Liver (tissue), 3 donors: ENCODE data around the gene TSR1.

Experiments
- GABPA ChIP-seq, 2 donors: IDR thresholded peaks in 1 of 2; conservative IDR thresholded peaks in 1 of 2; 2 replicates each; pipeline ENCODE4 v1.6.1; 2016; ENCODE audit warnings: antibody characterized with exemption in 2 of 2, mild to moderate bottlenecking in 1 of 2, moderate library complexity in 1 of 2
- JUND ChIP-seq, 2 donors: IDR thresholded peaks; 2 replicates each; pipeline ENCODE4 v1.6.1; 2016; ENCODE audit warnings: antibody characterized with exemption in 2 of 2
- RAD21 ChIP-seq, 2 donors: IDR thresholded peaks; 2 replicates each; pipeline ENCODE4 v1.6.1; 2016; ENCODE audit warnings: antibody characterized with exemption in 2 of 2, mild to moderate bottlenecking in 2 of 2
- SP1 ChIP-seq: IDR thresholded peaks from 2 replicates; pipeline ENCODE4 v1.6.1; 2018; ENCODE audit warnings: antibody characterized with exemption, mild to moderate bottlenecking
- TAF1 ChIP-seq: conservative IDR thresholded peaks from 2 replicates; pipeline ENCODE4 v1.6.1; 2016; ENCODE audit warnings: antibody characterized with exemption, mild to moderate bottlenecking
- TF ChIP-seq, protein P1 (sequence below): fragments of 150-350 bp; IDR thresholded peaks from 2 replicates; pipeline ENCODE4 v1.5.1; 2017; ENCODE audit warnings: improper control_type of control experiment, low read depth, low read length; ENCODE audit not compliant: missing input control
- TF ChIP-seq, protein P2 (sequence below): IDR thresholded peaks from 2 replicates; pipeline ENCODE4 v1.6.1; 2016; ENCODE audit warnings: antibody characterized with exemption
- donor health status: healthy.
- donor health status: healthy.

DNA sequence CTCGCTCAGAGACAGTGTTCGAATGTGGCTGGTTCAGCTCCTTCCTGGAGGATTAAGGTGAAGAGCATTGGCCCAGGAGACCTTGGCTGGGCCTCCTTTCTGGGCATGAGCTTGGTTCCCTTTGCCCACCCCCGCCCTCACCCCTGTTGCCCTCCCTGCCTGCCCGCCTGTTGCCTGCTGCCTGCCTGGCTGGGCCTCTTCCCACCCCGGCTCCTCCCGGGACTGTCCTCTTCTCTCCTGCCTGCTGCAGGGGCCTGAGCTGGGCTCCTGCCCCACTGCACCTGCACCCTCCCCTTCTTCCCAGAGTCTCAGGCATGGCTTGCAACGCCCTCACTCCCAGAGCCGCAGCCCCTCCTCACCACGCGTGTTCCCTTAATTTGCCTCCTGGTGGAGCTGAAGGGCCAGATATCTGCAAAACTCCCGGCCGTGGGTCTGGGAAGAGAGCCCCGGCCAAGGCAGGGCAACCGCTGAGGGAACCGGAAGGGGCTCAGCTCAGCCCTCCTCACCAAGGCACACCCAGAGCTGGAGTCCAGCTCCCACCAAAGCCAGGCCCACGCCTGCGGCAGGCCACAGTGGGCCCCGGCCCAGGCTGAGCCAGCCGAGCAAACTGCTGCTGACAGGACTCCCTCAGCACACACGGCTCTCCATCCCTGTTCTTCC is 33.4 kb upstream of the TSR1 start:
- TF ChIP-seq TAF1: no peak
- no peak for TF ChIP-seq RAD21 (IDR thresholded peaks at IDR 0.05)
- TF ChIP-seq, protein P1, sequence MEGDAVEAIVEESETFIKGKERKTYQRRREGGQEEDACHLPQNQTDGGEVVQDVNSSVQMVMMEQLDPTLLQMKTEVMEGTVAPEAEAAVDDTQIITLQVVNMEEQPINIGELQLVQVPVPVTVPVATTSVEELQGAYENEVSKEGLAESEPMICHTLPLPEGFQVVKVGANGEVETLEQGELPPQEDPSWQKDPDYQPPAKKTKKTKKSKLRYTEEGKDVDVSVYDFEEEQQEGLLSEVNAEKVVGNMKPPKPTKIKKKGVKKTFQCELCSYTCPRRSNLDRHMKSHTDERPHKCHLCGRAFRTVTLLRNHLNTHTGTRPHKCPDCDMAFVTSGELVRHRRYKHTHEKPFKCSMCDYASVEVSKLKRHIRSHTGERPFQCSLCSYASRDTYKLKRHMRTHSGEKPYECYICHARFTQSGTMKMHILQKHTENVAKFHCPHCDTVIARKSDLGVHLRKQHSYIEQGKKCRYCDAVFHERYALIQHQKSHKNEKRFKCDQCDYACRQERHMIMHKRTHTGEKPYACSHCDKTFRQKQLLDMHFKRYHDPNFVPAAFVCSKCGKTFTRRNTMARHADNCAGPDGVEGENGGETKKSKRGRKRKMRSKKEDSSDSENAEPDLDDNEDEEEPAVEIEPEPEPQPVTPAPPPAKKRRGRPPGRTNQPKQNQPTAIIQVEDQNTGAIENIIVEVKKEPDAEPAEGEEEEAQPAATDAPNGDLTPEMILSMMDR: no peak
- no peak for TF ChIP-seq GABPA (IDR thresholded peaks at IDR 0.05 in 1 of 2, conservative IDR thresholded peaks at IDR 0.05 in 1 of 2)
- TF ChIP-seq JUND (IDR thresholded peaks at IDR 0.05): no peak
- TF ChIP-seq, protein P2, sequence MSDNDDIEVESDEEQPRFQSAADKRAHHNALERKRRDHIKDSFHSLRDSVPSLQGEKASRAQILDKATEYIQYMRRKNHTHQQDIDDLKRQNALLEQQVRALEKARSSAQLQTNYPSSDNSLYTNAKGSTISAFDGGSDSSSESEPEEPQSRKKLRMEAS: no peak
- no peak for TF ChIP-seq SP1
